Kidney (tissue), 14 donors: ENCODE measurements around the gene SFT2D3. TPM values are rescaled to one million over a fixed set of nuclear protein-coding genes. Genes with fewer than 3 reads are reported as not detected.

ENCODE experiments used
- DNase-seq, 5 donors: peaks; one replicate each; pipeline ENCODE4 v3.0.0-alpha.2; 2013 to 2020
- FAIRE-seq: peaks from 2 replicates; lab custom pipeline; 2012; peaks lifted over from hg19 to GRCh38; lab: Jason Lieb, UNC
- H3K27ac ChIP-seq, 2 donors: one replicate each; pipeline ENCODE4 v1.7.0; 2013; ENCODE audit warnings: low read depth in 2 of 2, low read length in 2 of 2, inconsistent platforms in 1 of 2
- H3K27me3 ChIP-seq: one replicate; pipeline ENCODE4 v1.7.1; 2013; ENCODE audit warnings: low read length, inconsistent platforms; ENCODE audit not compliant: control insufficient read depth, insufficient read depth
- H3K36me3 ChIP-seq, 3 donors: one replicate each; pipeline versions ENCODE4 v1.7.0 to v1.7.1; 2013; ENCODE audit warnings: low read length in 3 of 3, control low read depth in 1 of 3, inconsistent platforms in 1 of 3; ENCODE audit not compliant: insufficient read depth in 3 of 3, control insufficient read depth in 2 of 3
- H3K4me1 ChIP-seq, 3 donors: one replicate each; pipeline versions ENCODE4 v1.7.0 to v1.7.1; 2013; ENCODE audit warnings: low read length in 3 of 3, inconsistent platforms in 1 of 3, low read depth in 1 of 3; ENCODE audit not compliant: control insufficient read depth in 2 of 3, insufficient read depth in 2 of 3
- H3K4me3 ChIP-seq, 3 donors: one replicate each; pipeline versions ENCODE4 v1.7.0 to v1.8.1; 2013; ENCODE audit warnings: low read length in 3 of 3, control low read depth in 1 of 3, inconsistent platforms in 1 of 3
- H3K9ac ChIP-seq, 3 donors: one replicate each; pipeline versions ENCODE4 v1.7.0 to v1.7.1; 2013; ENCODE audit warnings: low read length in 3 of 3, control low read depth in 1 of 3, inconsistent platforms in 1 of 3
- H3K9me3 ChIP-seq, 3 donors: one replicate each; pipeline versions ENCODE4 v1.7.0 to v1.7.1; 2013; ENCODE audit warnings: low read length in 3 of 3, control low read depth in 1 of 3, inconsistent platforms in 1 of 3; ENCODE audit not compliant: control insufficient read depth in 2 of 3, insufficient read depth in 1 of 3
- CTCF ChIP-seq: IDR thresholded peaks from 3 replicates; pipeline ENCODE4 v1.5.1; 2012; ENCODE audit warnings: mild to moderate bottlenecking, moderate library complexity, borderline replicate concordance; ENCODE audit not compliant: insufficient read depth; ENCODE audit errors: extremely low read depth
- intact Hi-C: fragments of 100-400 bp; cut with DNase I; formaldehyde crosslinking; loops from one replicate; pipeline ENCODE4 v1.11.1; 2022
- polyA plus RNA-seq: library from polyadenylated mRNA; stranded (reverse); fragments of 350-450 nt; fragmentation: Illumina TruSeq; extraction: RNeasy Lipid Tissue Mini Kit (QIAGEN cat#74804); gene quantifications from one replicate; pipeline ENCODE4 v1.2.3, GENCODE V29; 2014; ENCODE audit warnings: low read depth, low replicate concordance; ENCODE audit not compliant: insufficient read depth
- total RNA-seq: library from RNA; stranded (reverse); fragmentation: NEBNext Ultra II Directional; extraction: Animal tissue kit (Norgen Biotek cat#: 25700); gene quantifications from one replicate; pipeline ENCODE4 v1.2.1, GENCODE V29; 2021
- donor health status: control.
- donor health status: control.
- donor health status: control.
- donor health status: control.
- donor health status: control.
- donor health status: DM: yes; HTN: yes; CAD: no.
- donor health status: Normal renal cell carcinoma (clear cell type).

The SFT2D3 gene
- total and polyA plus RNA-seq, 2 donors from 2014 or later, result 5.1 to 9.3 TPM

DNA sequence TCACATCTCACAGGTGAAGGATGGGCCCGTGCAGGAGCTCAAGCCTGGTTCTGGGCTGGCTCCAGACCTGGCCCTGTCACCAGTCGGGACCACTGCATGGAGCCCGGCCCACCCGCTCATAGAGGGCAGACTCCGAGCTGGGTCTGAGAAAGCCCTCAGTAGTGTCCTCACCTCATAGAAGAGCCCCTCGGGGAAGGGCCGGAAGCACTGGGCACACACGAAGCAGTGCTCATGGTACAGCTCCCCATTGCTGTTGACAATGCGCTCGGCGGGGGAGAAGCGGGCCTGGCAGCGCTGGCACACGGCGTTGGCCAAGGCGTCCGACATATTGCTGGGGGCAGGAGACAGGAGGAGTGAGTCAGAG is 44.1 kb upstream of the SFT2D3 start:
- H3K9ac ChIP-seq, result no peak overlapping the region
- H3K9me3 ChIP-seq, result no peaks in the 10 kb centered on the region
- no peak overlapping the region for H3K4me3 ChIP-seq
- no peak overlapping the region for H3K27ac ChIP-seq
- H3K27me3 ChIP-seq, result no peaks in the 10 kb centered on the region
- no peak for FAIRE-seq
- peak in 2 of 5 donors; percentile 22 to 55 for DNase-seq
- H3K4me1 ChIP-seq, result peaks cover 0 to 25% (median 0%) of the 10 kb centered on the region in 3 donors
- H3K36me3 ChIP-seq, result no peaks in the 10 kb centered on the region
- no peak for TF ChIP-seq CTCF
- intact Hi-C loops, result no loop called here

DNA sequence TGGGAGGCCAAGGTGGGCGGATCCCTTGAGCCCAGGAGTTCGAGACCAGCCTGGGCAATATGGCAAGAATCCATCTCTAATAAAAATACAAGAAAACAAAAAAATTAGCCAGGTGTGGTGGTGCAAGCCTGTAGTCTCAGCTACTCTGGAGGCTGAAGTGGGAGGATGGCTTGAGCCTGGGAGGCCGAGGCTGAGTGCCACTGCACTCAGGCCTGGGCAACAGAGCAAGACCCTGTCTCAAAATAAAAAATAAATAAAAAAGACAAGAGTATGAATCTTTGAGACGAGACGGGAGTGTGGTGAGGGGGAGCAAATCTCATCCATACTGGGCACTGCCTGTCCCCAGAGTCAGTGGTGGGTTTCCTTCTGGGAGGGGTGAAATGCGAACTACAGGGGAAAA is 43.2 kb upstream of the SFT2D3 start:
- no peak for FAIRE-seq
- no peaks in the 10 kb centered on the region for H3K27me3 ChIP-seq
- peak overlapping the region in 1 of 2 donors; percentile 57 for H3K27ac ChIP-seq
- no peak for DNase-seq
- no peaks in the 10 kb centered on the region for H3K9me3 ChIP-seq
- peaks cover 0 to 28% (median 0%) of the 10 kb centered on the region in 3 donors for H3K4me1 ChIP-seq
- no peak for TF ChIP-seq CTCF
- H3K9ac ChIP-seq, result no peak overlapping the region
- no peak overlapping the region for H3K4me3 ChIP-seq
- intact Hi-C loops, result no loop called here
- no peaks in the 10 kb centered on the region for H3K36me3 ChIP-seq

- H3K9me3 ChIP-seq, result no peaks in the 10 kb centered on the region
- no peak for TF ChIP-seq CTCF
- H3K27me3 ChIP-seq, result peaks cover 1% of the 10 kb centered on the region
- no peak overlapping the region for H3K9ac ChIP-seq
- DNase-seq (peak in 2 of 5 donors; percentile 37 to 61), FAIRE-seq (no peak)
- peak overlapping the region; percentile 55 to 57 for H3K27ac ChIP-seq
- H3K36me3 ChIP-seq, result no peaks in the 10 kb centered on the region
- H3K4me3 ChIP-seq, result no peak overlapping the region
- H3K4me1 ChIP-seq, result peaks cover 0 to 28% (median 0%) of the 10 kb centered on the region in 3 donors
- intact Hi-C loops, result no loop called here
These were observed 42.5 kb upstream of the SFT2D3 start for GRCh38 chr2:127658641-127659407.
